ENCODE data around the gene MRPS18B. TPM values are rescaled to one million over a fixed set of nuclear protein-coding genes. Genes with fewer than 3 reads are reported as not detected.

The MRPS18B gene
- total and polyA plus RNA-seq, 2 donors (not counting 1 experiment from before 2014, with no cell fraction given): 35.9 to 38.8 TPM

- Mint-ChIP-seq H3K4me3 (peak overlapping the region; percentile 54), H3K27ac (peak overlapping the region; percentile 77), H3K4me1 (peaks cover 19% of the 10 kb centered on the region), H3K9me3 (ENCODE audit: insufficient read depth) (no peaks in the 10 kb centered on the region), H3K27me3 (no peaks in the 10 kb centered on the region)
- Histone ChIP-seq H3K36me3 (replicated peaks in 1 of 2; ENCODE audit: control extremely low read depth in 1 of 2, control insufficient read depth in 1 of 2, extremely low read depth in 1 of 2, insufficient read depth in 2 of 2, low read length in 1 of 2) (peaks cover 0 to 52% of the 10 kb centered on the region in 2 experiments), H3K9ac (ENCODE audit: low read length) (no peak overlapping the region), H3K4me3 (ENCODE audit: control extremely low read depth in 1 of 5, extremely low read depth in 1 of 5, insufficient read depth in 1 of 5, low read depth in 2 of 5, low read length in 4 of 5) (no peak overlapping the region), H3K27ac (ENCODE audit: low read length in 2 of 2) (peak overlapping the region in 1 of 2 donors; percentile 13), H3K27me3 (replicated peaks in 1 of 4; ENCODE audit: control extremely low read depth in 1 of 4, control insufficient read depth in 3 of 4, insufficient read depth in 4 of 4, low read length in 3 of 4) (no peaks in the 10 kb centered on the region), H3K79me2 (ENCODE audit: control insufficient read depth, insufficient read depth, low read length) (peaks cover 23% of the 10 kb centered on the region), H3K9me3 (ENCODE audit: control extremely low read depth in 1 of 3, control insufficient read depth in 2 of 3, insufficient read depth in 1 of 3, low read length in 2 of 3) (no peaks in the 10 kb centered on the region), H2AFZ (ENCODE audit: insufficient read depth, low read depth, low read length, poor library complexity, severe bottlenecking) (no peak overlapping the region), H3K4me1 (ENCODE audit: control insufficient read depth in 2 of 2, insufficient read depth in 2 of 2, low read length in 2 of 2) (peaks cover 12 to 18% of the 10 kb centered on the region in 2 donors), H4K20me1 (ENCODE audit: control insufficient read depth, insufficient read depth, low read length, poor library complexity, severe bottlenecking) (peaks cover 13% of the 10 kb centered on the region), H3K4me2 (replicated peaks; ENCODE audit: low read depth, low read length, poor library complexity, severe bottlenecking) (no peak overlapping the region)
- DNase-seq (no peak), ATAC-seq (ENCODE audit: low read depth) (no peak)
- intact Hi-C loops (cut with micrococcal nuclease): no loop called here
- TF ChIP-seq EZH2 (IDR thresholded peaks at IDR 0.05; ENCODE audit: borderline replicate concordance, insufficient read depth, low read depth, low read length, poor library complexity, severe bottlenecking) (no peak), CTCF (IDR thresholded peaks at IDR 0.05) (no peak)
- ChIA-PET CTCF (interaction anchor here (0.9 to 1.5 kb wide), 2 partner anchors 22 to 76 kb away, joined by 3 to 4 read pairs; partner anchors contain the start of gene DHX16), POLR2A (no interaction called here)
- WGBS (ENCODE audit: insufficient coverage): 55% methylated on average over 8 of the region's 12 CpGs
Measured at GRCh38 chr6:30651143-30651542, 33.5 kb downstream of the MRPS18B start.

- ChIA-PET POLR2A (no interaction called here), CTCF (interaction anchor here (0.6 kb wide), 1 partner anchor 22 kb away, joined by 3 read pairs; no protein-coding TSS in a partner anchor)
- ATAC-seq (ENCODE audit: low read depth) (no peak), DNase-seq (no peak)
- Mint-ChIP-seq H3K4me3 (no peak overlapping the region), H3K27me3 (no peaks in the 10 kb centered on the region), H3K27ac (no peak overlapping the region), H3K9me3 (ENCODE audit: insufficient read depth) (no peaks in the 10 kb centered on the region), H3K4me1 (peaks cover 5% of the 10 kb centered on the region)
- H3K9ac ChIP-seq (ENCODE audit: low read length): no peak overlapping the region
- H3K27me3 ChIP-seq (replicated peaks in 1 of 4; ENCODE audit: control extremely low read depth in 1 of 4, control insufficient read depth in 3 of 4, insufficient read depth in 4 of 4, low read length in 3 of 4): no peaks in the 10 kb centered on the region
- no peak overlapping the region for H2AFZ ChIP-seq (ENCODE audit: insufficient read depth, low read depth, low read length, poor library complexity, severe bottlenecking)
- H3K9me3 ChIP-seq (ENCODE audit: control extremely low read depth in 1 of 3, control insufficient read depth in 2 of 3, insufficient read depth in 1 of 3, low read length in 2 of 3): no peaks in the 10 kb centered on the region
- intact Hi-C loops (cut with micrococcal nuclease): no loop called here
- H4K20me1 ChIP-seq (ENCODE audit: control insufficient read depth, insufficient read depth, low read length, poor library complexity, severe bottlenecking): no peaks in the 10 kb centered on the region
- peaks cover 0 to 5% of the 10 kb centered on the region in 2 donors for H3K4me1 ChIP-seq (ENCODE audit: control insufficient read depth in 2 of 2, insufficient read depth in 2 of 2, low read length in 2 of 2)
- no peak overlapping the region for H3K27ac ChIP-seq (ENCODE audit: low read length in 2 of 2)
- H3K4me2 ChIP-seq (replicated peaks; ENCODE audit: low read depth, low read length, poor library complexity, severe bottlenecking): no peak overlapping the region
- peaks cover 2 to 82% of the 10 kb centered on the region in 2 experiments for H3K36me3 ChIP-seq (replicated peaks in 1 of 2; ENCODE audit: control extremely low read depth in 1 of 2, control insufficient read depth in 1 of 2, extremely low read depth in 1 of 2, insufficient read depth in 2 of 2, low read length in 1 of 2)
- H3K4me3 ChIP-seq (ENCODE audit: control extremely low read depth in 1 of 5, extremely low read depth in 1 of 5, insufficient read depth in 1 of 5, low read depth in 2 of 5, low read length in 4 of 5): no peak overlapping the region
- peaks cover 5% of the 10 kb centered on the region for H3K79me2 ChIP-seq (ENCODE audit: control insufficient read depth, insufficient read depth, low read length)
- TF ChIP-seq EZH2 (IDR thresholded peaks at IDR 0.05; ENCODE audit: borderline replicate concordance, insufficient read depth, low read depth, low read length, poor library complexity, severe bottlenecking) (no peak), CTCF (IDR thresholded peaks at IDR 0.05) (no peak)
- 97% methylated on average over 19 of the region's 19 CpGs for WGBS (ENCODE audit: insufficient coverage)
Measured at GRCh38 chr6:30654798-30655742, 37.4 kb downstream of the MRPS18B start.
